K562 (cell line): ENCODE results near the gene TOM1L2. TPM values are rescaled to one million over a fixed set of nuclear protein-coding genes. Genes with fewer than 3 reads are reported as not detected.

ENCODE experiments used
- ATAC-seq: fragments of 200-7000 bp; cut with Tn5 transposase; 3 replicates; pipeline ENCODE4 v1.9.1; 2020; ENCODE audit warnings: moderate library complexity
- BruUV-seq: library from RNA; stranded (reverse); fragments of 400-500 nt; replicated peaks from 2 replicates; lab custom pipeline; 2021; lab: Mats Ljungman, UMichigan
- CTCF ChIA-PET: fragments of 300-600 bp; formaldehyde crosslinking; extraction: SDS; loops from one replicate; lab custom pipeline; 2021; ENCODE audit warnings: low intra/inter-chr PET ratio; lab: Yijun Ruan, JAX
- POLR2A ChIA-PET: fragments of 300-600, 350-650 bp; sonication (Branson Sonifier 250); formaldehyde crosslinking; extraction: SDS; loops from one replicate; lab custom pipeline; 2021; ENCODE audit warnings: antibody characterized with exemption, inconsistent platforms; lab: Yijun Ruan, JAX
- DNase-seq, 4 experiments: peaks; one replicate each; pipeline versions ENCODE4 v3.0.0 to v3.0.0-alpha.2; 2011 to 2018; ENCODE audit warnings: low spot score in 3 of 4, mixed read lengths in 3 of 4; ENCODE audit errors: extremely low read depth in 1 of 4
- FAIRE-seq: peaks from 2 replicates; lab custom pipeline; 2011; peaks lifted over from hg19 to GRCh38; lab: Jason Lieb, UNC
- H2AFZ ChIP-seq: 2 replicates; pipeline ENCODE4 v1.6.0; 2011; ENCODE audit warnings: low read depth, low read length, control low read depth, inconsistent platforms
- H3K27ac ChIP-seq: fragments of 200-600 bp; 3 replicates; pipeline ENCODE4 v1.8.0; 2011; ENCODE audit warnings: low read depth, mild to moderate bottlenecking, control low read depth, inconsistent platforms, low read length, moderate library complexity, mixed read lengths; ENCODE audit errors: extremely low read depth
- H3K27me3 ChIP-seq, 2 experiments: fragments of 300-600 bp in 1 of 2; 2 replicates in 1 of 2; 3 replicates in 1 of 2; pipeline versions ENCODE4 v1.6.0 to v1.8.0; 2011; ENCODE audit warnings: inconsistent platforms in 2 of 2, low read length in 2 of 2, mild to moderate bottlenecking in 1 of 2, mixed read lengths in 1 of 2, moderate library complexity in 1 of 2; ENCODE audit not compliant: control insufficient read depth in 2 of 2, insufficient read depth in 2 of 2
- H3K36me3 ChIP-seq: fragments of 300-600 bp; 3 replicates; pipeline ENCODE4 v1.8.0; 2011; ENCODE audit warnings: mild to moderate bottlenecking, low read length, inconsistent platforms; ENCODE audit not compliant: control insufficient read depth, insufficient read depth
- H3K4me1 ChIP-seq, 2 experiments: fragments of 200-600 bp in 1 of 2; replicated peaks in 1 of 2; 2 replicates in 1 of 2; 3 replicates in 1 of 2; pipeline versions ENCODE4 v1.5.1 to v1.8.0; 2011; ENCODE audit warnings: inconsistent platforms in 2 of 2, low read length in 2 of 2, mild to moderate bottlenecking in 1 of 2, mixed read lengths in 1 of 2, moderate library complexity in 1 of 2; ENCODE audit not compliant: control insufficient read depth in 2 of 2, insufficient read depth in 2 of 2
- H3K4me2 ChIP-seq: 2 replicates; pipeline ENCODE4 v1.6.1; 2011; ENCODE audit warnings: low read length, control low read depth, inconsistent platforms, mixed read lengths; ENCODE audit not compliant: insufficient read depth
- H3K4me3 ChIP-seq: fragments of 200-600 bp; sonication (generic), shearing (Covaris generic); 2 replicates; pipeline ENCODE4 v1.5.1; 2016; ENCODE audit warnings: control low read depth, inconsistent platforms
- H3K79me2 ChIP-seq: fragments of 200-600 bp; 3 replicates; pipeline ENCODE4 v1.8.0; 2011; ENCODE audit warnings: low read length, inconsistent platforms; ENCODE audit not compliant: control insufficient read depth, insufficient read depth
- H3K9ac ChIP-seq, 2 experiments: 2 replicates each; pipeline versions ENCODE4 v1.6.0 to v1.6.1; 2011; ENCODE audit warnings: low read depth in 2 of 2, low read length in 2 of 2, control low read depth in 1 of 2, inconsistent platforms in 1 of 2, mild to moderate bottlenecking in 1 of 2, mixed read lengths in 1 of 2; ENCODE audit not compliant: insufficient read depth in 1 of 2
- H3K9me1 ChIP-seq: one replicate; pipeline ENCODE4 v1.6.0; 2011; ENCODE audit warnings: inconsistent platforms, mild to moderate bottlenecking, low read length, moderate library complexity; ENCODE audit not compliant: control insufficient read depth, insufficient read depth
- H3K9me3 ChIP-seq: replicated peaks from 2 replicates; pipeline ENCODE4 v1.5.1; 2011; ENCODE audit warnings: low read depth, low read length, inconsistent platforms; ENCODE audit not compliant: control insufficient read depth, insufficient read depth
- H4K20me1 ChIP-seq: replicated peaks from 2 replicates; pipeline ENCODE4 v1.6.1; 2011; ENCODE audit warnings: low read length, inconsistent platforms, mixed read lengths; ENCODE audit not compliant: control insufficient read depth, insufficient read depth
- WGBS: fragments of 100-300 bp; shearing (Covaris generic); methylation state at CpG from one replicate; pipeline ENCODE4 v1.1.6; 2016; ENCODE audit warnings: low coverage, mixed read lengths; ENCODE audit not compliant: insufficient coverage; ENCODE audit errors: missing lambda C conversion rate; 5-methylcytosine and 5-hydroxymethylcytosine counted together
- in situ Hi-C: fragments of 300-500 bp; cut with MboI; formaldehyde crosslinking; loops from 4 replicates; pipeline ENCODE4 v1.15.0; 2018; ENCODE audit warnings: inconsistent platforms, mixed read lengths
- intact Hi-C: fragments of 100-400 bp; cut with micrococcal nuclease; formaldehyde crosslinking; loops from 2 replicates; pipeline ENCODE4 v1.14.2; 2022
- polyA plus RNA-seq, 8 experiments: library from polyadenylated mRNA; depleted of rRNA in 4 of 8; stranded (reverse) in 5 of 8; unstranded in 3 of 8; fragments of >200 nt; fragmentation: Nextera tagmentation in 2 of 8; fragmentation: Illumina TruSeq in 1 of 8; extraction: Ambion mirVana in 2 of 8; extraction: Trizol in 1 of 8; gene quantifications; 2 replicates each; pipeline versions ENCODE4 v1.2.1 to v1.2.3, GENCODE V29; 2011 to 2014; ENCODE audit warnings: inconsistent platforms in 1 of 8, missing spikeins in 1 of 8
- total RNA-seq, 7 experiments: library from RNA; depleted of rRNA in 6 of 7; stranded (reverse); fragments of >200 nt in 6 of 7; fragmentation: Illumina TruSeq in 2 of 7; extraction: Trizol in 2 of 7; gene quantifications; 2 replicates each; pipeline versions ENCODE4 v1.2.1 to v1.2.3, GENCODE V29; 2011 to 2021; ENCODE audit warnings: low replicate concordance in 1 of 7
- TF ChIP-seq, protein P1 (sequence below): fragments of 250-450 bp; sonication (Bioruptor Pico); IDR thresholded peaks from 2 replicates; pipeline ENCODE4 v1.9.0; 2021; ENCODE audit warnings: mild to moderate bottlenecking, inconsistent platforms
- TF ChIP-seq, protein P2 (sequence below): fragments of 450-650 bp; IDR thresholded peaks from 2 replicates; pipeline ENCODE4 v1.6.1; 2018; ENCODE audit not compliant: partially characterized antibody

Gene TOM1L2
- total and polyA plus RNA-seq, 9 of the 15 experiments (the other 6 are each of a cell fraction or from before 2014, with no cell fraction given) = 0.07 to 6.0 (median 2.5) TPM

DNA sequence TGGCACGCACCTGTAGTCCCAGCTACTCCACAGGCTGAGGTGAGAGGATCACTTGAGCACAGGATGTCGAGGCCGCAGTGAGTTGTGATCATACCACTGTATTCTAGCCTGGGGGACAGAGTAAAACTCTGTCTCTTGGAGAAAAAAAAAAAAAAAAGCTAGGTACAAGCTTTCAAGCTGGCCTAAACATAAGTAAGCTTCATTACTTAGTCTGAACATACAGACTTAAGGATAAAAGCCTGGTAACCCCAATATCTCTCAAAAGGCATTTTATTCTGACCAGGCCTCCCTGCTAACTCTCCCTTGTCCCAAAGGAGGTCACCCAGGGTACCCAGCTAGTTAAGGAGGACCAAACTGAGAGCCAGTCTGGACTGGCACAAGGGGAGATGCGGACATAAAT lies 46.2 kb downstream of the TOM1L2 start:
- Histone ChIP-seq H2AFZ (no peak overlapping the region), H3K9me3 (no peaks in the 10 kb centered on the region), H3K27me3 (no peaks in the 10 kb centered on the region), H3K79me2 (no peaks in the 10 kb centered on the region), H3K4me3 (no peak overlapping the region), H3K36me3 (no peaks in the 10 kb centered on the region), H3K27ac (no peak overlapping the region), H3K9ac (no peak overlapping the region), H3K9me1 (no peaks in the 10 kb centered on the region), H3K4me2 (no peak overlapping the region), H4K20me1 (no peaks in the 10 kb centered on the region; the same call in 1 of the 2 replicates), H3K4me1 (peaks cover 14 to 27% of the 10 kb centered on the region in 2 experiments; a peak in 4 of 5 replicates)
- ChIA-PET CTCF (no interaction called here), POLR2A (interaction anchor here (0.7 to 1.0 kb wide), 2 partner anchors 9 to 15 kb away, joined by 3 read pairs; no protein-coding TSS in a partner anchor)
- intact Hi-C loops (no loop called here), in situ Hi-C loops (no loop called here)
- no TSS peak for BruUV-seq
- WGBS = 81% methylated on average over 4 of the region's 4 CpGs
- DNase-seq (no peak), ATAC-seq (no peak), FAIRE-seq (no peak)
- TF ChIP-seq, protein P1, sequence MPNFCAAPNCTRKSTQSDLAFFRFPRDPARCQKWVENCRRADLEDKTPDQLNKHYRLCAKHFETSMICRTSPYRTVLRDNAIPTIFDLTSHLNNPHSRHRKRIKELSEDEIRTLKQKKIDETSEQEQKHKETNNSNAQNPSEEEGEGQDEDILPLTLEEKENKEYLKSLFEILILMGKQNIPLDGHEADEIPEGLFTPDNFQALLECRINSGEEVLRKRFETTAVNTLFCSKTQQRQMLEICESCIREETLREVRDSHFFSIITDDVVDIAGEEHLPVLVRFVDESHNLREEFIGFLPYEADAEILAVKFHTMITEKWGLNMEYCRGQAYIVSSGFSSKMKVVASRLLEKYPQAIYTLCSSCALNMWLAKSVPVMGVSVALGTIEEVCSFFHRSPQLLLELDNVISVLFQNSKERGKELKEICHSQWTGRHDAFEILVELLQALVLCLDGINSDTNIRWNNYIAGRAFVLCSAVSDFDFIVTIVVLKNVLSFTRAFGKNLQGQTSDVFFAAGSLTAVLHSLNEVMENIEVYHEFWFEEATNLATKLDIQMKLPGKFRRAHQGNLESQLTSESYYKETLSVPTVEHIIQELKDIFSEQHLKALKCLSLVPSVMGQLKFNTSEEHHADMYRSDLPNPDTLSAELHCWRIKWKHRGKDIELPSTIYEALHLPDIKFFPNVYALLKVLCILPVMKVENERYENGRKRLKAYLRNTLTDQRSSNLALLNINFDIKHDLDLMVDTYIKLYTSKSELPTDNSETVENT (CRISPR knock-in tag) = no peak
- TF ChIP-seq, protein P2, sequence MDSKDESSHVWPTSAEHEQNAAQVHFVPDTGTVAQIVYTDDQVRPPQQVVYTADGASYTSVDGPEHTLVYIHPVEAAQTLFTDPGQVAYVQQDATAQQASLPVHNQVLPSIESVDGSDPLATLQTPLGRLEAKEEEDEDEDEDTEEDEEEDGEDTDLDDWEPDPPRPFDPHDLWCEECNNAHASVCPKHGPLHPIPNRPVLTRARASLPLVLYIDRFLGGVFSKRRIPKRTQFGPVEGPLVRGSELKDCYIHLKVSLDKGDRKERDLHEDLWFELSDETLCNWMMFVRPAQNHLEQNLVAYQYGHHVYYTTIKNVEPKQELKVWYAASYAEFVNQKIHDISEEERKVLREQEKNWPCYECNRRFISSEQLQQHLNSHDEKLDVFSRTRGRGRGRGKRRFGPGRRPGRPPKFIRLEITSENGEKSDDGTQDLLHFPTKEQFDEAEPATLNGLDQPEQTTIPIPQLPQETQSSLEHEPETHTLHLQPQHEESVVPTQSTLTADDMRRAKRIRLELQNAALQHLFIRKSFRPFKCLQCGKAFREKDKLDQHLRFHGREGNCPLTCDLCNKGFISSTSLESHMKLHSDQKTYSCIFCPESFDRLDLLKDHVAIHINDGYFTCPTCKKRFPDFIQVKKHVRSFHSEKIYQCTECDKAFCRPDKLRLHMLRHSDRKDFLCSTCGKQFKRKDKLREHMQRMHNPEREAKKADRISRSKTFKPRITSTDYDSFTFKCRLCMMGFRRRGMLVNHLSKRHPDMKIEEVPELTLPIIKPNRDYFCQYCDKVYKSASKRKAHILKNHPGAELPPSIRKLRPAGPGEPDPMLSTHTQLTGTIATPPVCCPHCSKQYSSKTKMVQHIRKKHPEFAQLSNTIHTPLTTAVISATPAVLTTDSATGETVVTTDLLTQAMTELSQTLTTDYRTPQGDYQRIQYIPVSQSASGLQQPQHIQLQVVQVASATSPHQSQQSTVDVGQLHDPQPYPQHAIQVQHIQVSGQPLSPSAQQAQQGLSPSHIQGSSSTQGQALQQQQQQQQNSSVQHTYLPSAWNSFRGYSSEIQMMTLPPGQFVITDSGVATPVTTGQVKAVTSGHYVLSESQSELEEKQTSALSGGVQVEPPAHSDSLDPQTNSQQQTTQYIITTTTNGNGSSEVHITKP = peak; percentile 69
